HAP-1 (cell line): Measurements from ENCODE around the gene SUCNR1.
"Not testable (repeated sequence)": the region's sequence is repeated elsewhere in the genome, so short reads cannot be mapped to it uniquely, and the experiment has no call there.

Experiments used
- DNase-seq, 2 experiments: peaks; one replicate each; pipeline ENCODE4 v3.0.0-alpha.2; 2016 to 2020; ENCODE audit warnings: low spot score in 2 of 2
- H3K27me3 ChIP-seq: fragments of 250-450 bp; sonication (Bioruptor Pico); 2 replicates; pipeline ENCODE4 v1.5.1; 2020; ENCODE audit warnings: low read depth, mild to moderate bottlenecking, moderate library complexity
- H3K36me3 ChIP-seq: fragments of 250-450 bp; sonication (Bioruptor Pico); replicated peaks from 2 replicates; pipeline ENCODE4 v1.5.1; 2020; ENCODE audit warnings: mild to moderate bottlenecking
- H3K4me1 ChIP-seq: fragments of 250-450 bp; sonication (Bioruptor Pico); 2 replicates; pipeline ENCODE4 v1.5.1; 2020; ENCODE audit warnings: mild to moderate bottlenecking
- H3K4me3 ChIP-seq: fragments of 250-450 bp; sonication (Bioruptor Pico); 2 replicates; pipeline ENCODE4 v1.5.1; 2020; ENCODE audit warnings: mild to moderate bottlenecking, moderate library complexity
- H3K9me3 ChIP-seq: fragments of 250-450 bp; sonication (Bioruptor Pico); 2 replicates; pipeline ENCODE4 v1.5.1; 2020; ENCODE audit warnings: mild to moderate bottlenecking, moderate library complexity
- in situ Hi-C: fragments of 300-500 bp; cut with MboI; formaldehyde crosslinking; loops from 3 replicates; pipeline ENCODE4 v1.14.3; 2020; ENCODE audit warnings: low sequenced_read_pairs, inconsistent platforms, mixed read lengths

Gene SUCNR1

GRCh38 chr3:151879679-151880415 lies 6.4 kb downstream of the SUCNR1 start:
- in situ Hi-C loops: no loop called here
- DNase-seq: no peak
- Histone ChIP-seq H3K9me3 (no peaks in the 10 kb centered on the region), H3K4me3 (no peak overlapping the region), H3K4me1 (no peaks in the 10 kb centered on the region), H3K27me3 (no peaks in the 10 kb centered on the region; the same call in none of the 2 replicates), H3K36me3 (no peaks in the 10 kb centered on the region)

DNA sequence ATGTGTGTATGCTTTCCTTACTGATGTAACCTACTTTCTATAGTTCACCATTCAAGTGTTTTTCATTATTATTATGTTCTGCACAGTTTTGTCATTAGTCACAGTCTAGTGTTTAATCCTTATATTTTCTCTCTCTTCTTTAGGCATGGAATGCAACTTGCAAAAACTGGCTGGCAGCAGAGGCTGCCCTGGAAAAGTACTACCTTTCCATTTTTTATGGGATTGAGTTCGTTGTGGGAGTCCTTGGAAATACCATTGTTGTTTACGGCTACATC lies 6.9 kb downstream of the SUCNR1 start:
- no peak for DNase-seq
- H3K4me3 ChIP-seq: no peak overlapping the region
- H3K9me3 ChIP-seq: no peaks in the 10 kb centered on the region
- no peaks in the 10 kb centered on the region; the same call in none of the 2 replicates for H3K27me3 ChIP-seq
- in situ Hi-C loops: no loop called here
- no peaks in the 10 kb centered on the region for H3K4me1 ChIP-seq
- no peaks in the 10 kb centered on the region for H3K36me3 ChIP-seq

- no peak overlapping the region for H3K4me3 ChIP-seq
- in situ Hi-C loops: no loop called here
Observed at GRCh38 chr3:151881137-151881536, 7.7 kb downstream of the SUCNR1 start.

GRCh38 chr3:151885397-151885796 lies 12.0 kb downstream of the SUCNR1 start:
- in situ Hi-C loops, DNase-seq, H3K36me3 ChIP-seq, H3K4me1 ChIP-seq, H3K4me3 ChIP-seq, H3K9me3 ChIP-seq, H3K27me3 ChIP-seq: not testable (repeated sequence)

More at GRCh38 chr3:151881137-151881536, 7.7 kb downstream of the SUCNR1 start:
- Histone ChIP-seq H3K4me1 (no peaks in the 10 kb centered on the region), H3K36me3 (no peaks in the 10 kb centered on the region), H3K9me3 (no peaks in the 10 kb centered on the region), H3K27me3 (no peaks in the 10 kb centered on the region; the same call in none of the 2 replicates)
- DNase-seq: no peak

- H3K4me3 ChIP-seq, in situ Hi-C loops, H3K4me1 ChIP-seq, H3K36me3 ChIP-seq, H3K9me3 ChIP-seq, H3K27me3 ChIP-seq, DNase-seq: not testable (repeated sequence)
Observed at GRCh38 chr3:151887450-151888211, 14.2 kb downstream of the SUCNR1 start.

GRCh38 chr3:151890721-151891141 lies 17.3 kb downstream of the SUCNR1 start:
- Histone ChIP-seq H3K4me3 (no peak overlapping the region), H3K36me3 (no peaks in the 10 kb centered on the region), H3K27me3 (no peaks in the 10 kb centered on the region), H3K9me3 (no peaks in the 10 kb centered on the region), H3K4me1 (no peaks in the 10 kb centered on the region)
- DNase-seq: no peak
- in situ Hi-C loops: no loop called here

- Histone ChIP-seq H3K36me3 (no peaks in the 10 kb centered on the region), H3K4me1 (no peaks in the 10 kb centered on the region), H3K27me3 (no peaks in the 10 kb centered on the region), H3K4me3 (no peak overlapping the region), H3K9me3 (no peaks in the 10 kb centered on the region)
- no peak for DNase-seq
- in situ Hi-C loops: no loop called here
Observed at GRCh38 chr3:151891721-151892120, 18.3 kb downstream of the SUCNR1 start.

DNA sequence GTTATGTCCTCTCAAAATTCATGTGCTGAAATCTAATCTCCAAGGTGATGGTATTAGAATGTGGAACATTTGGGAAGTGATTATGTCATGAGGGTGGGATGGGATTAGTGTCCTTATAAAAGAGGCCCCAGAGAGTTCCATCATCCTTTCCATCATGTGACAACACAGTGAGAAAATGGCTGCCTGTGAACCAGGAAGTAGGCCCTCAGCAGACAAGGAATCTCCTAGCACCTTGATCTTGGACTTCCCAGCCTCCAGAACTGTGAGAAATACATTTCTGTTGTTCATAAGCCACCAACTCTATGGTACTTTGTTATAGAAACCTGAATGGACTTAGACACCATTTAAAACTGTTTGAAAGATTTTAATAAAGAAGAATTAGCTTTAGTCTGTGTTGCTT lies 20.8 kb downstream of the SUCNR1 start:
- H3K36me3 ChIP-seq: no peaks in the 10 kb centered on the region
- no peaks in the 10 kb centered on the region for H3K9me3 ChIP-seq
- in situ Hi-C loops: no loop called here
- H3K4me1 ChIP-seq: no peaks in the 10 kb centered on the region
- no peak overlapping the region for H3K4me3 ChIP-seq
- no peaks in the 10 kb centered on the region for H3K27me3 ChIP-seq
- DNase-seq: no peak

DNA sequence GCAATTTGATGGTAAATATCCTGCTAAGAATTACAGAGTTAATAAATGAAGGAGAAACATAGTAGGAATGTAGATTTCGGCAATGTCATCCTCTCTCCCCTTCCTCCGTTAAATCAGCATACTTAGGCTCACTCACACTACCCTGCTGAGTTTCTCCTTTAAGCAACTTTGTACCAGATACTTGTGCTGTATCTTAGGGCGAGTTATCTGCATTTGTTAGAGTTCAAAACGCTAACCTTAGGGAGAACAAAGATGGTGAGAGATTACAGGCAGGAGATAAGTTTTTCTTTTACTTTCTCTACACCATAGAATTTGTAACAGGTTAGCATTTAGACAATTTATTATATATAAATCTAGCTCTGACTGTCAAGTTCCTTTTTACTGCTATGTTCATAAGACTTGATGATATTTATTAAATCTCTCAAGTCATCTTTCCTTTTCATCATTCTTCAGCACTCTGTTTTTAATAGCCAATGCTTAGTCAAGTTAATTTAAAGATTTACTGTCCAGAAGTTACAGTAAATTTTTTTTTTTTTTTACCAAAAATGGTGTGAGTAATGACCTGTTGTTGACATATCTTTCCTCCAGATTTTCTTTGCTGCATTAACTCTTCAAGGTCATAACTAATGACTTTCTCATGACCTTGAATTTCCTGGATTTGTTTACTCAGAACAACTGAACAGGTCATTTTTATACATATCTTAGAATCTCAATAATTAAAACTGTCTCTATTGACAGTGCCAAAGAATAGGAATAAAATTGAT lies 22.2 kb downstream of the SUCNR1 start:
- H3K27me3 ChIP-seq: no peaks in the 10 kb centered on the region
- no peak overlapping the region for H3K4me3 ChIP-seq
- H3K9me3 ChIP-seq: no peaks in the 10 kb centered on the region
- in situ Hi-C loops: no loop called here
- DNase-seq: no peak
- no peaks in the 10 kb centered on the region for H3K36me3 ChIP-seq
- no peaks in the 10 kb centered on the region for H3K4me1 ChIP-seq

DNA sequence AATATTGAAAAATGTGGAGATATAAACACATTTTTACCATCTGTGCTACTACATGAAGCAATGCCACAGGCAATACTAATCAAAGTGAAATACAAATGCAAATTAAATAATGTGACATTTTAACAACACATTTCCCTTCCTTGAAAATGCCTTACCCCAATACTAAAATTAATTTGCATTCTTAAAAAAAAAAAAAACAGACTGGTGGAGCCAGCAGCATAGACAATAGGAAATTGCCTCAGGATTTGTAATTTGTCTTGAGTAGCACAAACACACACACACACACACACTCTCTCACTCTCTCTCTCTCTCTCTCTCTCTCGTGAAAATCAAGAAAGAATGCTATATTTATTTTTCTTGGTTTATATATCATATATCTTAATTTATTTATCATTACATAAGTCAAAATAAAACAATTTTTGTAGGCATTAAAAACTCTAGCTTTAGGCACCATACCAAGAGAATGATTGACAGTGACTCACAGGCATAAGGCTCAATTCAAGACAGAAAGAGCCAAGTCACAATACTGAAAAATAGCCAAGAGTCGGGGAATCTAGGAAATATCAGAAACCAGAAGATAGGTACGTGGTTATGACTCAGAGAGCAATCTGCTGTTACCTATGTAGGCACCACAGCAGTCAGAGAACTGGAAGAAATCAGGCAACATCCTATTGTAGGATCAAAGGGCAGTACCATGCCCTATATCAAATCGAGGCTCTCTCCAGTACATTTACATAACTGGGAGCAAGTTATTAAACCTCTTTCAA lies 23.0 kb downstream of the SUCNR1 start:
- Histone ChIP-seq H3K4me1 (no peaks in the 10 kb centered on the region), H3K27me3 (no peaks in the 10 kb centered on the region), H3K4me3 (no peak overlapping the region), H3K36me3 (no peaks in the 10 kb centered on the region), H3K9me3 (no peaks in the 10 kb centered on the region)
- in situ Hi-C loops: no loop called here
- DNase-seq: no peak

GRCh38 chr3:151898121-151898520 lies 24.7 kb downstream of the SUCNR1 start:
- in situ Hi-C loops, H3K27me3 ChIP-seq, H3K9me3 ChIP-seq, H3K36me3 ChIP-seq, DNase-seq, H3K4me3 ChIP-seq, H3K4me1 ChIP-seq: not testable (repeated sequence)

GRCh38 chr3:151898564-151899261 lies 25.3 kb downstream of the SUCNR1 start:
- H3K4me1 ChIP-seq, DNase-seq, in situ Hi-C loops, H3K27me3 ChIP-seq, H3K9me3 ChIP-seq, H3K4me3 ChIP-seq, H3K36me3 ChIP-seq: not testable (repeated sequence)

DNA sequence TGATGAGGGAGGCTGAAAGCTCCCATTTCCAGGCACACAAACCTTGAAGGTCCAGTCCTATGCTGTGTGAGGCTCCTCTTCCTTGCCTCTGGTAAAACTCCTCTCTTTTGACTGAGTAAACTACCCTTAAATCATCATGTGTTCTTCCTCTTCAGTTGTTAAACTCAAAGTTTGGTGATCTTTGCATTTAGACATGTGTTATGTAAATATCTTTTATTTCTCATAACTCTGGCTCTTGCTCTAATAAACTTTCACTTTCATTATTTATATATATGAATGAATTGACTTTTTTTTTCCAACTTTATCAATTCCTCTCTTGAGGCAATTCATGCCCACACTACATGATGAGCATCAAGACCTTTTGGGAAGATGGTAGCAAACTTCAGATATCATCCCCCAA lies 26.6 kb downstream of the SUCNR1 start:
- H3K36me3 ChIP-seq: no peaks in the 10 kb centered on the region
- no peak for DNase-seq
- H3K4me1 ChIP-seq: no peaks in the 10 kb centered on the region
- no peak overlapping the region for H3K4me3 ChIP-seq
- no peaks in the 10 kb centered on the region for H3K9me3 ChIP-seq
- H3K27me3 ChIP-seq: no peaks in the 10 kb centered on the region
- in situ Hi-C loops: no loop called here
